Neural cell (in vitro differentiated cells): Measurements from ENCODE around the gene UROC1. TPM values are rescaled to one million over a fixed set of nuclear protein-coding genes. Genes with fewer than 3 reads are reported as not detected.

Experiments
- H2AFZ ChIP-seq: fragments of 200-600, 300-800 bp; sonication (generic), shearing (Covaris generic); 2 replicates; pipeline ENCODE4 v1.6.0; 2014; ENCODE audit warnings: low read depth, mild to moderate bottlenecking, antibody characterized with exemption, low read length, moderate library complexity
- H3F3A ChIP-seq: fragments of 200-600 bp; shearing (Covaris generic); 2 replicates; pipeline ENCODE4 v1.6.1; 2016; ENCODE audit warnings: mild to moderate bottlenecking, moderate library complexity, mixed read lengths, antibody characterized with exemption, low read length; ENCODE audit not compliant: insufficient read depth, poor library complexity, severe bottlenecking
- H3K27ac ChIP-seq: fragments of 200-600, 300-800 bp; sonication (generic), shearing (Covaris generic); 2 replicates; pipeline ENCODE4 v1.5.1; 2014; ENCODE audit warnings: mild to moderate bottlenecking, low read length, moderate library complexity
- H3K27me3 ChIP-seq: fragments of 300-800, 200-600 bp; sonication (generic), shearing (Covaris generic); 2 replicates; pipeline ENCODE4 v1.6.0; 2014; ENCODE audit warnings: mild to moderate bottlenecking, low read depth, low read length, moderate library complexity; ENCODE audit not compliant: insufficient read depth
- H3K36me3 ChIP-seq: fragments of 300-800, 200-600 bp; sonication (generic), shearing (Covaris generic); 2 replicates; pipeline ENCODE4 v1.5.1; 2014; ENCODE audit warnings: mild to moderate bottlenecking, antibody characterized with exemption, low read length, moderate library complexity; ENCODE audit not compliant: insufficient read depth
- H3K4me2 ChIP-seq: fragments of 300-800, 200-600 bp; sonication (generic), shearing (Covaris generic); 2 replicates; pipeline ENCODE4 v1.6.0; 2014; ENCODE audit warnings: mild to moderate bottlenecking, low read length
- H3K4me3 ChIP-seq: fragments of 300-800, 200-600 bp; sonication (generic), shearing (Covaris generic); 2 replicates; pipeline ENCODE4 v1.5.1; 2014; ENCODE audit warnings: mild to moderate bottlenecking, low read length, moderate library complexity
- H3K79me2 ChIP-seq: fragments of 200-600 bp; shearing (Covaris generic); replicated peaks from 2 replicates; pipeline ENCODE4 v1.6.0; 2014; ENCODE audit warnings: mild to moderate bottlenecking, low read length, moderate library complexity; ENCODE audit not compliant: insufficient read depth
- H3K9ac ChIP-seq: fragments of 300-800, 200-600 bp; sonication (generic), shearing (Covaris generic); 2 replicates; pipeline ENCODE4 v1.6.1; 2016; ENCODE audit warnings: mild to moderate bottlenecking, low read length, mixed read lengths
- H3K9me2 ChIP-seq: fragments of 200-600 bp; shearing (Covaris generic); 2 replicates; pipeline ENCODE4 v1.6.1; 2016; ENCODE audit warnings: mild to moderate bottlenecking, low read length, mixed read lengths; ENCODE audit not compliant: insufficient read depth
- H3K9me3 ChIP-seq: fragments of 200-600, 300-800 bp; sonication (generic), shearing (Covaris generic); 2 replicates; pipeline ENCODE4 v1.6.1; 2016; ENCODE audit warnings: mild to moderate bottlenecking, mixed run types, low read length, moderate library complexity, mixed read lengths
- H4K20me1 ChIP-seq: fragments of 200-600 bp; shearing (Covaris generic); 2 replicates; pipeline ENCODE4 v1.6.1; 2016; ENCODE audit warnings: mild to moderate bottlenecking, mixed run types; ENCODE audit not compliant: insufficient read depth
- EP300 ChIP-seq: fragments of 450-650 bp; conservative IDR thresholded peaks from 2 replicates; pipeline ENCODE4 v1.6.1; 2014; ENCODE audit warnings: antibody characterized with exemption, mild to moderate bottlenecking, moderate library complexity; ENCODE audit not compliant: poor library complexity, severe bottlenecking
- EZH2 ChIP-seq: fragments of 200-600, 300-800 bp; shearing (Covaris generic), sonication (generic); IDR thresholded peaks from 2 replicates; pipeline ENCODE4 v1.6.1; 2014; ENCODE audit warnings: antibody characterized with exemption, low read length, borderline replicate concordance, mild to moderate bottlenecking; ENCODE audit not compliant: insufficient read depth, poor library complexity, severe bottlenecking
- MXI1 ChIP-seq: fragments of 450-650 bp; conservative IDR thresholded peaks from 2 replicates; pipeline ENCODE4 v1.6.1; 2014; ENCODE audit warnings: antibody characterized with exemption, mild to moderate bottlenecking; ENCODE audit not compliant: poor library complexity, severe bottlenecking
- POLR2AphosphoS5 ChIP-seq: IDR thresholded peaks from 2 replicates; pipeline ENCODE4 v1.6.1; 2012
- RAD21 ChIP-seq: fragments of 450-650 bp; conservative IDR thresholded peaks from 2 replicates; pipeline ENCODE4 v1.6.1; 2014; ENCODE audit warnings: antibody characterized with exemption, mild to moderate bottlenecking, moderate library complexity
- SMC3 ChIP-seq: fragments of 450-650 bp; conservative IDR thresholded peaks from 2 replicates; pipeline ENCODE4 v1.6.1; 2014; ENCODE audit warnings: antibody characterized with exemption, mild to moderate bottlenecking, moderate library complexity; ENCODE audit not compliant: poor library complexity
- TAF1 ChIP-seq: IDR thresholded peaks from 2 replicates; pipeline ENCODE4 v1.6.1; 2012; ENCODE audit warnings: low read depth
- polyA plus RNA-seq: library from polyadenylated mRNA; depleted of rRNA; stranded (reverse); fragments of >200 nt; gene quantifications from 2 replicates; pipeline ENCODE4 v1.2.3, GENCODE V29; 2014
- TF ChIP-seq, protein P1 (sequence below): fragments of 450-650 bp; IDR thresholded peaks from 2 replicates; pipeline ENCODE4 v1.5.1; 2014; ENCODE audit warnings: antibody characterized with exemption, mild to moderate bottlenecking, moderate library complexity; ENCODE audit not compliant: poor library complexity, severe bottlenecking
- TF ChIP-seq, protein P2 (sequence below): IDR thresholded peaks from 2 replicates; pipeline ENCODE4 v1.6.1; 2012; ENCODE audit warnings: borderline replicate concordance

The UROC1 gene
- polyA plus RNA-seq, 1 donor from 2014 or later, result not detected

- Histone ChIP-seq H3K4me2 (no peak overlapping the region), H3K79me2 (no peaks in the 10 kb centered on the region), H3K27ac (no peak overlapping the region), H3K36me3 (no peaks in the 10 kb centered on the region), H4K20me1 (no peaks in the 10 kb centered on the region), H3K4me3 (no peak overlapping the region), H3K9ac (no peak overlapping the region), H3K27me3 (no peaks in the 10 kb centered on the region), H3K9me2 (no peaks in the 10 kb centered on the region), H3F3A (no peaks in the 10 kb centered on the region), H3K9me3 (no peaks in the 10 kb centered on the region), H2AFZ (no peak overlapping the region)
- TF ChIP-seq TAF1 (no peak), SMC3 (no peak), RAD21 (no peak), MXI1 (no peak), EP300 (no peak), EZH2 (no peak), POLR2AphosphoS5 (no peak)
- TF ChIP-seq, protein P1, sequence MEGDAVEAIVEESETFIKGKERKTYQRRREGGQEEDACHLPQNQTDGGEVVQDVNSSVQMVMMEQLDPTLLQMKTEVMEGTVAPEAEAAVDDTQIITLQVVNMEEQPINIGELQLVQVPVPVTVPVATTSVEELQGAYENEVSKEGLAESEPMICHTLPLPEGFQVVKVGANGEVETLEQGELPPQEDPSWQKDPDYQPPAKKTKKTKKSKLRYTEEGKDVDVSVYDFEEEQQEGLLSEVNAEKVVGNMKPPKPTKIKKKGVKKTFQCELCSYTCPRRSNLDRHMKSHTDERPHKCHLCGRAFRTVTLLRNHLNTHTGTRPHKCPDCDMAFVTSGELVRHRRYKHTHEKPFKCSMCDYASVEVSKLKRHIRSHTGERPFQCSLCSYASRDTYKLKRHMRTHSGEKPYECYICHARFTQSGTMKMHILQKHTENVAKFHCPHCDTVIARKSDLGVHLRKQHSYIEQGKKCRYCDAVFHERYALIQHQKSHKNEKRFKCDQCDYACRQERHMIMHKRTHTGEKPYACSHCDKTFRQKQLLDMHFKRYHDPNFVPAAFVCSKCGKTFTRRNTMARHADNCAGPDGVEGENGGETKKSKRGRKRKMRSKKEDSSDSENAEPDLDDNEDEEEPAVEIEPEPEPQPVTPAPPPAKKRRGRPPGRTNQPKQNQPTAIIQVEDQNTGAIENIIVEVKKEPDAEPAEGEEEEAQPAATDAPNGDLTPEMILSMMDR, result no peak
- TF ChIP-seq, protein P2, sequence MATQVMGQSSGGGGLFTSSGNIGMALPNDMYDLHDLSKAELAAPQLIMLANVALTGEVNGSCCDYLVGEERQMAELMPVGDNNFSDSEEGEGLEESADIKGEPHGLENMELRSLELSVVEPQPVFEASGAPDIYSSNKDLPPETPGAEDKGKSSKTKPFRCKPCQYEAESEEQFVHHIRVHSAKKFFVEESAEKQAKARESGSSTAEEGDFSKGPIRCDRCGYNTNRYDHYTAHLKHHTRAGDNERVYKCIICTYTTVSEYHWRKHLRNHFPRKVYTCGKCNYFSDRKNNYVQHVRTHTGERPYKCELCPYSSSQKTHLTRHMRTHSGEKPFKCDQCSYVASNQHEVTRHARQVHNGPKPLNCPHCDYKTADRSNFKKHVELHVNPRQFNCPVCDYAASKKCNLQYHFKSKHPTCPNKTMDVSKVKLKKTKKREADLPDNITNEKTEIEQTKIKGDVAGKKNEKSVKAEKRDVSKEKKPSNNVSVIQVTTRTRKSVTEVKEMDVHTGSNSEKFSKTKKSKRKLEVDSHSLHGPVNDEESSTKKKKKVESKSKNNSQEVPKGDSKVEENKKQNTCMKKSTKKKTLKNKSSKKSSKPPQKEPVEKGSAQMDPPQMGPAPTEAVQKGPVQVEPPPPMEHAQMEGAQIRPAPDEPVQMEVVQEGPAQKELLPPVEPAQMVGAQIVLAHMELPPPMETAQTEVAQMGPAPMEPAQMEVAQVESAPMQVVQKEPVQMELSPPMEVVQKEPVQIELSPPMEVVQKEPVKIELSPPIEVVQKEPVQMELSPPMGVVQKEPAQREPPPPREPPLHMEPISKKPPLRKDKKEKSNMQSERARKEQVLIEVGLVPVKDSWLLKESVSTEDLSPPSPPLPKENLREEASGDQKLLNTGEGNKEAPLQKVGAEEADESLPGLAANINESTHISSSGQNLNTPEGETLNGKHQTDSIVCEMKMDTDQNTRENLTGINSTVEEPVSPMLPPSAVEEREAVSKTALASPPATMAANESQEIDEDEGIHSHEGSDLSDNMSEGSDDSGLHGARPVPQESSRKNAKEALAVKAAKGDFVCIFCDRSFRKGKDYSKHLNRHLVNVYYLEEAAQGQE, result no peak
These were observed 7.8 kb downstream of the UROC1 start for GRCh38 chr3:126509597-126510307.

- H2AFZ ChIP-seq, result no peak overlapping the region
- H3K9ac ChIP-seq, result no peak overlapping the region
- H3K27ac ChIP-seq, result no peak overlapping the region
- H3K4me2 ChIP-seq, result no peak overlapping the region
- no peaks in the 10 kb centered on the region for H3K9me2 ChIP-seq
- no peaks in the 10 kb centered on the region for H3K27me3 ChIP-seq
- H3K4me3 ChIP-seq, result no peak overlapping the region
- H3K9me3 ChIP-seq, result no peaks in the 10 kb centered on the region
- no peaks in the 10 kb centered on the region for H3F3A ChIP-seq
- no peak for TF ChIP-seq POLR2AphosphoS5
- TF ChIP-seq RAD21, result no peak
- no peak for TF ChIP-seq MXI1
- TF ChIP-seq EP300, result no peak
- TF ChIP-seq, protein P1, result no peak
- TF ChIP-seq EZH2, result no peak
- TF ChIP-seq, protein P2, result no peak
- TF ChIP-seq TAF1, result no peak
- TF ChIP-seq SMC3, result no peak
- H3K36me3 ChIP-seq, result no peaks in the 10 kb centered on the region
- no peaks in the 10 kb centered on the region for H3K79me2 ChIP-seq
- H4K20me1 ChIP-seq, result no peaks in the 10 kb centered on the region
These were observed 9.0 kb downstream of the UROC1 start for GRCh38 chr3:126508564-126508964.
